Pancreas (tissue), 10 donors: Measurements from ENCODE around the gene MAD1L1. TPM values are rescaled to one million over a fixed set of nuclear protein-coding genes. Genes with fewer than 3 reads are reported as not detected.
A peak's percentile ranks its signal among the peaks of the same experiment; 100 is the strongest.

Experiments used
- ATAC-seq, 4 donors: fragments of 200-7000 bp; cut with Tn5 transposase; one replicate each; pipeline versions ENCODE4 v1.8.0 to v1.9.1; 2020; ENCODE audit warnings: mild to moderate bottlenecking in 4 of 4, moderate library complexity in 4 of 4
- DNase-seq, 6 donors: peaks; one replicate each; pipeline ENCODE4 v3.0.0-alpha.2; 2020
- FAIRE-seq: peaks from 2 replicates; lab custom pipeline; 2012; peaks lifted over from hg19 to GRCh38; lab: Jason Lieb, UNC
- H3K27ac ChIP-seq, 4 donors: fragments of 200-600 bp; sonication (generic); 1 replicate in 3 of 4; 2 replicates in 1 of 4; pipeline versions ENCODE4 v1.5.0 to v1.8.0; 2020
- H3K27me3 ChIP-seq, 4 donors: fragments of 200-600 bp; one replicate each; pipeline ENCODE4 v1.8.0; 2021
- H3K36me3 ChIP-seq, 3 donors: fragments of 200-600 bp; sonication (generic) in 1 of 3; one replicate each; pipeline versions ENCODE4 v1.5.0 to v1.8.0; 2020 to 2021
- H3K4me1 ChIP-seq, 3 donors: fragments of 200-600 bp; one replicate each; pipeline ENCODE4 v1.8.0; 2021
- H3K4me3 ChIP-seq, 4 donors: fragments of 200-600 bp; sonication (generic) in 2 of 4; one replicate each; pipeline versions ENCODE4 v1.5.0 to v1.8.0; 2020 to 2021
- H3K9me3 ChIP-seq, 4 donors: fragments of 200-600 bp; one replicate each; pipeline ENCODE4 v1.8.0; 2021
- CTCF ChIP-seq, 4 donors: fragments of 200-600 bp; sonication (generic) in 3 of 4; IDR thresholded peaks; one replicate each; pipeline versions ENCODE4 v1.5.0 to v1.8.0; 2021; ENCODE audit warnings: antibody characterized with exemption in 4 of 4
- WGBS, 2 donors: extraction: QIAGEN DNeasy Blood & Tissue Kit; methylation state at CpG; one replicate each; pipeline ENCODE4 v1.1.7; 2013; 5-methylcytosine and 5-hydroxymethylcytosine counted together
- intact Hi-C, 3 donors: fragments of 100-400 bp; cut with DNase I; formaldehyde crosslinking; loops; one replicate each; pipeline versions ENCODE4 v1.11.1 to v1.14.2; 2022
- polyA plus RNA-seq, 2 donors: library from polyadenylated mRNA; stranded (reverse); fragments of 200-250 nt; gene quantifications; one replicate each; pipeline ENCODE4 v1.2.3, GENCODE V29; 2013
- total RNA-seq, 6 donors: library from RNA; stranded (reverse); fragmentation: NEBNext Ultra II Directional in 4 of 6; extraction: Animal tissue kit (Norgen Biotek cat#: 25700) in 4 of 6; gene quantifications; one replicate each; pipeline versions ENCODE4 v1.2.1 to v1.2.4, GENCODE V29; 2021 to 2023
- donor health status: healthy with polysubstance abuse.
- donor health status: DM: no; HTN: no; CAD: no; lungs with moderate emphysema.
- donor health status: DM: no; HTN: no; CAD: no.
- donor health status: control.
- donor health status: control.
- donor health status: Bipolar disorder and iron deficiency.
- donor health status: DM: yes; HTN: yes; CAD: no.
- donor health status: DM: no; HTN: no; CAD: no.
- donor health status: DM: no; HTN: no; CAD: no.
- donor health status: DM: yes; HTN: yes; CAD: no.

The MAD1L1 gene
- total and polyA plus RNA-seq, 8 donors: 9.8 to 28.2 (median 11.9) TPM

GRCh38 chr7:2006921-2007381, 225.8 kb downstream of the MAD1L1 start:
- intact Hi-C loops: no loop called here
- TF ChIP-seq CTCF (IDR thresholded peaks at IDR 0.05): no peak
- Histone ChIP-seq H3K9me3 (no peaks in the 10 kb centered on the region), H3K36me3 (no peaks in the 10 kb centered on the region), H3K27me3 (no peaks in the 10 kb centered on the region), H3K4me1 (no peaks in the 10 kb centered on the region), H3K4me3 (no peak overlapping the region), H3K27ac (no peak overlapping the region)
- DNase-seq (peak in 4 of 6 donors; percentile 9 to 50 (median 29)), FAIRE-seq (no peak), ATAC-seq (no peak)
- WGBS, 2 donors: 88 to 93% methylated on average over 22 of the region's 22 CpGs

- Histone ChIP-seq H3K27me3 (no peaks in the 10 kb centered on the region), H3K9me3 (no peaks in the 10 kb centered on the region), H3K4me3 (no peak overlapping the region), H3K27ac (no peak overlapping the region), H3K36me3 (no peaks in the 10 kb centered on the region), H3K4me1 (no peaks in the 10 kb centered on the region)
- intact Hi-C loops: no loop called here
- 84 to 85% methylated on average over 20 of the region's 20 CpGs for WGBS, 2 donors
- peak in 4 of 6 donors; percentile 2 to 30 (median 12) for DNase-seq
- no peak for TF ChIP-seq CTCF (IDR thresholded peaks at IDR 0.05)
- FAIRE-seq: no peak
- ATAC-seq: no peak
Measured at GRCh38 chr7:2006231-2006771, 226.4 kb downstream of the MAD1L1 start.

- ATAC-seq (no peak), DNase-seq (peak in 4 of 6 donors; percentile 2 to 17 (median 7)), FAIRE-seq (no peak)
- intact Hi-C loops: no loop called here
- Histone ChIP-seq H3K9me3 (no peaks in the 10 kb centered on the region), H3K4me1 (no peaks in the 10 kb centered on the region), H3K27ac (no peak overlapping the region), H3K4me3 (no peak overlapping the region), H3K36me3 (no peaks in the 10 kb centered on the region), H3K27me3 (no peaks in the 10 kb centered on the region)
- no peak for TF ChIP-seq CTCF (IDR thresholded peaks at IDR 0.05)
- WGBS, 2 donors: 86 to 89% methylated on average over 10 of the region's 10 CpGs
Measured at GRCh38 chr7:2005786-2006185, 227.0 kb downstream of the MAD1L1 start.

GRCh38 chr7:2004841-2005725, 227.7 kb downstream of the MAD1L1 start:
- Histone ChIP-seq H3K27ac (no peak overlapping the region), H3K36me3 (no peaks in the 10 kb centered on the region), H3K27me3 (no peaks in the 10 kb centered on the region), H3K4me3 (no peak overlapping the region), H3K4me1 (no peaks in the 10 kb centered on the region), H3K9me3 (no peaks in the 10 kb centered on the region)
- no peak for TF ChIP-seq CTCF (IDR thresholded peaks at IDR 0.05)
- ATAC-seq (no peak), DNase-seq (peak in 3 of 6 donors; percentile 12 to 48 (median 43)), FAIRE-seq (no peak)
- intact Hi-C loops: no loop called here
- 90 to 92% methylated on average over 29 of the region's 29 CpGs for WGBS, 2 donors
